Endodermal cell (in vitro differentiated cells): ENCODE data around the gene POLA2. TPM values are rescaled to one million over a fixed set of nuclear protein-coding genes. Genes with fewer than 3 reads are reported as not detected.

Experiments used
- DNase-seq: peaks from one replicate; pipeline ENCODE4 v3.0.0-alpha.2; 2017
- H3K27ac ChIP-seq: 2 replicates; pipeline ENCODE4 v1.5.1; 2013; ENCODE audit warnings: mild to moderate bottlenecking, low read depth, low read length, moderate library complexity
- H3K27me3 ChIP-seq: 2 replicates; pipeline ENCODE4 v1.6.1; 2013; ENCODE audit warnings: mild to moderate bottlenecking, low read length, moderate library complexity; ENCODE audit not compliant: insufficient read depth, control insufficient read depth, poor library complexity, severe bottlenecking
- H3K36me3 ChIP-seq: 2 replicates; pipeline ENCODE4 v1.7.0; 2013; ENCODE audit warnings: mild to moderate bottlenecking, low read length, moderate library complexity; ENCODE audit not compliant: control insufficient read depth, insufficient read depth
- H3K4me1 ChIP-seq: one replicate; pipeline ENCODE4 v1.7.0; 2013; ENCODE audit warnings: low read length; ENCODE audit not compliant: control insufficient read depth, insufficient read depth
- H3K4me3 ChIP-seq: 2 replicates; pipeline ENCODE4 v1.5.1; 2013; ENCODE audit warnings: mild to moderate bottlenecking, low read length, moderate library complexity
- H3K9ac ChIP-seq: 2 replicates; pipeline ENCODE4 v1.6.1; 2013; ENCODE audit warnings: mild to moderate bottlenecking, low read length, moderate library complexity; ENCODE audit not compliant: poor library complexity, severe bottlenecking; ENCODE audit errors: extremely low read depth
- H3K9me3 ChIP-seq: 2 replicates; pipeline ENCODE4 v1.6.1; 2013; ENCODE audit warnings: mild to moderate bottlenecking, low read length, moderate library complexity; ENCODE audit not compliant: control insufficient read depth
- H3K27ac Mint-ChIP-seq: 2 replicates; pipeline ENCODE4 v1.8.0; 2020; ENCODE audit warnings: mixed read lengths
- H3K27me3 Mint-ChIP-seq: 2 replicates; pipeline ENCODE4 v1.8.0; 2021; ENCODE audit warnings: mild to moderate bottlenecking, mixed read lengths; ENCODE audit not compliant: insufficient read depth
- H3K36me3 Mint-ChIP-seq: 2 replicates; pipeline ENCODE4 v1.8.0; 2020; ENCODE audit warnings: low read depth, mixed read lengths
- H3K4me1 Mint-ChIP-seq: 2 replicates; pipeline ENCODE4 v1.8.0; 2020; ENCODE audit warnings: mixed read lengths
- H3K4me3 Mint-ChIP-seq: 2 replicates; pipeline ENCODE4 v1.8.0; 2020; ENCODE audit warnings: mild to moderate bottlenecking, moderate library complexity, mixed read lengths
- H3K9me3 Mint-ChIP-seq: 2 replicates; pipeline ENCODE4 v1.8.0; 2020; ENCODE audit warnings: mild to moderate bottlenecking, mixed read lengths
- WGBS, 2 experiments: methylation state at CpG; one replicate each; pipeline versions ENCODE4 v1.1.5 to v1.1.7; 2013; ENCODE audit warnings: missing lambda C conversion rate in 2 of 2, mixed read lengths in 1 of 2; ENCODE audit not compliant: insufficient coverage in 1 of 2, insufficient read length in 1 of 2; 5-methylcytosine and 5-hydroxymethylcytosine counted together
- total RNA-seq, 2 donors: library from RNA; stranded (reverse); fragmentation: NEBNext Ultra II Directional in 1 of 2; extraction: Animal tissue kit (Norgen Biotek cat#: 25700) in 1 of 2; gene quantifications; 2 replicates in 1 of 2; 3 replicates in 1 of 2; pipeline ENCODE4 v1.2.1, GENCODE V29; 2021
- TF ChIP-seq, protein P1 (sequence below): fragments of 200-600 bp; sonication (generic); conservative IDR thresholded peaks from 2 replicates; pipeline ENCODE4 v1.5.0; 2021; ENCODE audit warnings: antibody characterized with exemption, mild to moderate bottlenecking

Gene POLA2
- total RNA-seq, 2 donors from 2014 or later: 42.2 to 65.0 TPM

DNA sequence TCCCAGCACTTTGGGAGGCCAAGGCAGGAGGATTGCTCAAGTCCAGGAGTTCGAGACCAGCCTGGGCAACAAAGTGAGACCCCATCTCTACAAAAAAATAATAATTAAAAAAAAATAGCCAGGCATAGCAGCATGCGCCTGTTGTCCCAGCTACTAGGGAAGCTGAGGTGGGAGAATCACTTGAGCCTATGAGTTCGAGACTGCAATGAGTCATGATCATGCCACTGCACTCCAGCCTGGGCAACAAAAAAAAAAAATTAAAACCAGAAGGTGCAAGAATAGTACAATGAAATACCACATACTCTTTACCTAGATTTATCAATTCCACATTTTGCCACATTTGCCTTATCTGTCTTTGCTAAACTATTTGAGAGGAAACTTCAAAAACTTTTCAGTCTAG is 80.1 kb downstream of the POLA2 start:
- TF ChIP-seq, protein P1, sequence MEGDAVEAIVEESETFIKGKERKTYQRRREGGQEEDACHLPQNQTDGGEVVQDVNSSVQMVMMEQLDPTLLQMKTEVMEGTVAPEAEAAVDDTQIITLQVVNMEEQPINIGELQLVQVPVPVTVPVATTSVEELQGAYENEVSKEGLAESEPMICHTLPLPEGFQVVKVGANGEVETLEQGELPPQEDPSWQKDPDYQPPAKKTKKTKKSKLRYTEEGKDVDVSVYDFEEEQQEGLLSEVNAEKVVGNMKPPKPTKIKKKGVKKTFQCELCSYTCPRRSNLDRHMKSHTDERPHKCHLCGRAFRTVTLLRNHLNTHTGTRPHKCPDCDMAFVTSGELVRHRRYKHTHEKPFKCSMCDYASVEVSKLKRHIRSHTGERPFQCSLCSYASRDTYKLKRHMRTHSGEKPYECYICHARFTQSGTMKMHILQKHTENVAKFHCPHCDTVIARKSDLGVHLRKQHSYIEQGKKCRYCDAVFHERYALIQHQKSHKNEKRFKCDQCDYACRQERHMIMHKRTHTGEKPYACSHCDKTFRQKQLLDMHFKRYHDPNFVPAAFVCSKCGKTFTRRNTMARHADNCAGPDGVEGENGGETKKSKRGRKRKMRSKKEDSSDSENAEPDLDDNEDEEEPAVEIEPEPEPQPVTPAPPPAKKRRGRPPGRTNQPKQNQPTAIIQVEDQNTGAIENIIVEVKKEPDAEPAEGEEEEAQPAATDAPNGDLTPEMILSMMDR: no peak
- no peak overlapping the region for H3K4me3 ChIP-seq
- peaks cover 63% of the 10 kb centered on the region for H3K36me3 Mint-ChIP-seq
- no peak overlapping the region for H3K4me3 Mint-ChIP-seq
- no peak for DNase-seq
- no peaks in the 10 kb centered on the region for H3K9me3 ChIP-seq
- no peaks in the 10 kb centered on the region for H3K9me3 Mint-ChIP-seq
- peaks cover 85% of the 10 kb centered on the region for H3K36me3 ChIP-seq
- H3K4me1 ChIP-seq: no peaks in the 10 kb centered on the region
- WGBS, 2 experiments: 91 to 100% methylated on average over 3 of the region's 3 CpGs
- no peaks in the 10 kb centered on the region for H3K27me3 Mint-ChIP-seq
- H3K27ac Mint-ChIP-seq: no peak overlapping the region
- H3K27me3 ChIP-seq: no peaks in the 10 kb centered on the region
- H3K27ac ChIP-seq: no peak overlapping the region
- H3K9ac ChIP-seq: no peak overlapping the region
- H3K4me1 Mint-ChIP-seq: no peaks in the 10 kb centered on the region

Other genes starting within 250 kb of the POLA2 start
- gene ARL2, start 247.8 kb upstream of the POLA2 start, total RNA-seq: 100 to 1,000 TPM; 127 to 199 TPM
- 10 to 100 TPM; 14.2 to 16.4 TPM for gene SNX15, start 234.5 kb upstream of the POLA2 start, total RNA-seq
- gene SAC3D1, start 220.8 kb upstream of the POLA2 start, total RNA-seq: 10 to 100 TPM; 11.4 to 12.0 TPM
- 1 to 10 TPM; 2.2 to 4.5 TPM for gene NAALADL1, start 203.4 kb upstream of the POLA2 start, total RNA-seq
- gene CDCA5, start 177.9 kb upstream of the POLA2 start, total RNA-seq: 10 to 100 TPM; 48.1 to 82.6 TPM
- 10 to 100 TPM; 35.7 to 46.6 TPM for gene ZFPL1, start 177.7 kb upstream of the POLA2 start, total RNA-seq
- 100 to 1,000 TPM; 107 to 113 TPM for gene VPS51, start 165.7 kb upstream of the POLA2 start, total RNA-seq
- 100 to 1,000 TPM in 1 of 2 donors, 10 to 100 TPM in 1; 97.9 to 108 TPM for gene TM7SF2, start 150.1 kb upstream of the POLA2 start, total RNA-seq
- 10 to 100 TPM; 11.0 to 11.8 TPM for gene ZNHIT2, start 144.3 kb upstream of the POLA2 start, total RNA-seq
- 100 to 1,000 TPM; 774 to 802 TPM for gene FAU, start 139.8 kb upstream of the POLA2 start, total RNA-seq
- gene MRPL49, start 139.6 kb upstream of the POLA2 start, total RNA-seq: 10 to 100 TPM; 53.9 to 56.6 TPM
- 10 to 100 TPM; 30.4 to 39.5 TPM for gene SYVN1, start 127.4 kb upstream of the POLA2 start, total RNA-seq
- gene SPDYC, start 91.7 kb upstream of the POLA2 start, total RNA-seq: under 1 TPM in 1 of 2 donors, not detected in 1; 0.46 TPM
- gene CAPN1, start 80.0 kb upstream of the POLA2 start, total RNA-seq: 100 to 1,000 TPM; 183 to 223 TPM
- gene CDC42EP2, start 52.9 kb downstream of the POLA2 start, total RNA-seq: 1 to 10 TPM; 5.9 to 6.9 TPM
- 10 to 100 TPM; 75.8 to 80.9 TPM for gene DPF2, start 71.9 kb downstream of the POLA2 start, total RNA-seq
- gene TIGD3, start 92.8 kb downstream of the POLA2 start, total RNA-seq: 1 to 10 TPM in 1 of 2 donors, under 1 TPM in 1; 0.99 to 1.0 TPM
- gene SLC25A45, start 120.7 kb downstream of the POLA2 start, total RNA-seq: 1 to 10 TPM; 3.0 to 6.3 TPM
- gene FRMD8, start 124.7 kb downstream of the POLA2 start, total RNA-seq: 10 to 100 TPM; 27.4 to 29.6 TPM
- 10 to 100 TPM; 61.3 to 85.2 TPM for gene NEAT1, start 160.8 kb downstream of the POLA2 start, total RNA-seq
- gene MALAT1, start 237.1 kb downstream of the POLA2 start, total RNA-seq: 1,000 to 10,000 TPM; 5,233 to 6,894 TPM